Natural killer cell (primary cell): ENCODE data around the gene EVL. TPM values are rescaled to one million over a fixed set of nuclear protein-coding genes. Genes with fewer than 3 reads are reported as not detected.
"Not testable (repeated sequence)": the region's sequence is repeated elsewhere in the genome, so short reads cannot be mapped to it uniquely, and the experiment has no call there.

Source experiments
- ATAC-seq, 3 donors: fragments of 150-1000 bp in 2 of 3; fragments of 200-7000 bp in 1 of 3; cut with Tn5 transposase; 1 replicate in 1 of 3; 2 replicates in 2 of 3; pipeline ENCODE4 v1.10.0; 2021; ENCODE audit warnings: mild to moderate bottlenecking in 2 of 3, moderate library complexity in 2 of 3
- DNase-seq, 2 donors: peaks; one replicate each; pipeline versions ENCODE4 v3.0.0 to v3.0.0-alpha.2; 2013 to 2021; ENCODE audit warnings: mixed read lengths in 1 of 2
- H3K27ac ChIP-seq: one replicate; pipeline ENCODE4 v1.5.1; 2013; ENCODE audit warnings: mild to moderate bottlenecking, low read length
- H3K27me3 ChIP-seq: one replicate; pipeline ENCODE4 v1.6.1; 2013; ENCODE audit warnings: low read length; ENCODE audit not compliant: control insufficient read depth, insufficient read depth
- H3K36me3 ChIP-seq: one replicate; pipeline ENCODE4 v1.6.1; 2013; ENCODE audit warnings: low read length; ENCODE audit not compliant: control insufficient read depth, insufficient read depth
- H3K4me1 ChIP-seq: one replicate; pipeline ENCODE4 v1.6.1; 2013; ENCODE audit warnings: low read length; ENCODE audit not compliant: control insufficient read depth, insufficient read depth
- H3K4me3 ChIP-seq: one replicate; pipeline ENCODE4 v1.5.1; 2013; ENCODE audit warnings: low read length
- H3K9me3 ChIP-seq: one replicate; pipeline ENCODE4 v1.6.1; 2013; ENCODE audit warnings: low read length; ENCODE audit not compliant: control insufficient read depth, insufficient read depth
- H3K27ac Mint-ChIP-seq, 2 donors: one replicate each; pipeline ENCODE4 v1.8.0; 2022; ENCODE audit warnings: mild to moderate bottlenecking in 2 of 2, mixed read lengths in 2 of 2, moderate library complexity in 1 of 2
- H3K27me3 Mint-ChIP-seq, 2 donors: one replicate each; pipeline ENCODE4 v1.8.0; 2022; ENCODE audit warnings: low read depth in 2 of 2, mixed read lengths in 2 of 2
- H3K36me3 Mint-ChIP-seq: one replicate; pipeline ENCODE4 v1.8.0; 2022; ENCODE audit warnings: mixed read lengths
- H3K4me1 Mint-ChIP-seq, 2 donors: one replicate each; pipeline ENCODE4 v1.8.0; 2022; ENCODE audit warnings: mixed read lengths in 2 of 2
- H3K4me3 Mint-ChIP-seq: one replicate; pipeline ENCODE4 v1.8.0; 2022; ENCODE audit warnings: mild to moderate bottlenecking, moderate library complexity, mixed read lengths
- H3K9me3 Mint-ChIP-seq, 2 donors: one replicate each; pipeline ENCODE4 v1.8.0; 2022; ENCODE audit warnings: mixed read lengths in 2 of 2
- CTCF ChIP-seq: fragments of 200-600 bp; IDR thresholded peaks from one replicate; pipeline ENCODE4 v1.8.0; 2022; ENCODE audit warnings: antibody characterized with exemption
- WGBS: methylation state at CpG from one replicate; pipeline ENCODE4 v1.1.7; 2013; ENCODE audit warnings: missing lambda C conversion rate; ENCODE audit not compliant: insufficient coverage; 5-methylcytosine and 5-hydroxymethylcytosine counted together
- intact Hi-C: fragments of 100-400 bp; cut with micrococcal nuclease; formaldehyde crosslinking; loops from one replicate; pipeline ENCODE4 v1.14.2; 2022
- total RNA-seq, 4 donors: library from RNA; stranded (reverse); fragments of 120-200 nt in 1 of 4; gene quantifications; one replicate each; pipeline versions ENCODE4 v1.2.3 to v1.2.4, GENCODE V29; 2013 to 2022

Gene EVL
- total RNA-seq, 3 donors from 2014 or later (not counting 1 experiment from before 2014, with no cell fraction given), result 882 to 1,108 (median 986) TPM

- H3K4me1 Mint-ChIP-seq, result peaks cover 88 to 90% of the 10 kb centered on the region in 2 donors
- no peak for TF ChIP-seq CTCF
- 93% methylated on average over 2 of the region's 3 CpGs for WGBS
- H3K27me3 Mint-ChIP-seq, result no peaks in the 10 kb centered on the region
- Histone ChIP-seq H3K9me3 (no peaks in the 10 kb centered on the region), H3K36me3 (no peaks in the 10 kb centered on the region), H3K27me3 (no peaks in the 10 kb centered on the region), H3K4me3 (no peak overlapping the region), H3K4me1 (peaks cover 60% of the 10 kb centered on the region), H3K27ac (no peak overlapping the region)
- H3K36me3 Mint-ChIP-seq, result no peaks in the 10 kb centered on the region
- H3K27ac Mint-ChIP-seq, result peak overlapping the region; percentile 84 to 93
- no peaks in the 10 kb centered on the region for H3K9me3 Mint-ChIP-seq
- H3K4me3 Mint-ChIP-seq, result peak overlapping the region; percentile 54
- peak in 1 of 2 donors; percentile 49 for DNase-seq
- intact Hi-C loops, result no loop called here
- ATAC-seq, result no peak
Measured at GRCh38 chr14:100060760-100061159, 4.5 kb upstream of the EVL start.

- H3K27ac ChIP-seq, result peak overlapping the region; percentile 89
- no peaks in the 10 kb centered on the region for H3K27me3 ChIP-seq
- Mint-ChIP-seq H3K27me3 (no peaks in the 10 kb centered on the region), H3K27ac (peak overlapping the region; percentile 93), H3K4me1 (peaks cover 88 to 92% of the 10 kb centered on the region in 2 donors), H3K36me3 (no peaks in the 10 kb centered on the region), H3K9me3 (no peaks in the 10 kb centered on the region), H3K4me3 (peak overlapping the region; percentile 80)
- H3K4me3 ChIP-seq, result no peak overlapping the region
- peaks cover 61% of the 10 kb centered on the region for H3K4me1 ChIP-seq
- intact Hi-C loops, result no loop called here
- WGBS, result 46% methylated on average over 3 of the region's 4 CpGs
- no peaks in the 10 kb centered on the region for H3K9me3 ChIP-seq
- ATAC-seq, result no peak
- no peaks in the 10 kb centered on the region for H3K36me3 ChIP-seq
- DNase-seq, result peak in 1 of 2 donors; percentile 58
- TF ChIP-seq CTCF, result no peak
Measured at GRCh38 chr14:100062590-100062989, 2.6 kb upstream of the EVL start.

GRCh38 chr14:100063314-100063941, 1.8 kb upstream of the EVL start:
- Mint-ChIP-seq H3K4me3 (peak overlapping the region; percentile 80), H3K36me3 (no peaks in the 10 kb centered on the region), H3K9me3 (no peaks in the 10 kb centered on the region), H3K4me1 (peaks cover 88 to 92% of the 10 kb centered on the region in 2 donors), H3K27me3 (no peaks in the 10 kb centered on the region), H3K27ac (peak overlapping the region; percentile 93)
- ATAC-seq (no peak), DNase-seq (peak in 1 of 2 donors; percentile 63)
- TF ChIP-seq CTCF, result no peak
- WGBS, result 42% methylated on average over 6 of the region's 6 CpGs
- Histone ChIP-seq H3K4me3 (no peak overlapping the region), H3K9me3 (no peaks in the 10 kb centered on the region), H3K27me3 (no peaks in the 10 kb centered on the region), H3K27ac (peak overlapping the region; percentile 89), H3K4me1 (peaks cover 70% of the 10 kb centered on the region), H3K36me3 (no peaks in the 10 kb centered on the region)
- intact Hi-C loops, result no loop called here

- not testable (repeated sequence) for H3K9me3 Mint-ChIP-seq, H3K9me3 ChIP-seq, H3K36me3 ChIP-seq, H3K36me3 Mint-ChIP-seq, H3K27me3 ChIP-seq, H3K27me3 Mint-ChIP-seq
- DNase-seq (peak in 1 of 2 donors; percentile 64), ATAC-seq (peak in 1 of 3 donors; percentile 0)
- peak overlapping the region; percentile 78 for H3K4me3 ChIP-seq
- H3K27ac ChIP-seq, result peak overlapping the region; percentile 89
- H3K4me1 Mint-ChIP-seq, result peaks cover 88 to 92% of the 10 kb centered on the region in 2 donors
- peak overlapping the region; percentile 93 for H3K27ac Mint-ChIP-seq
- peak overlapping the region; percentile 90 for H3K4me3 Mint-ChIP-seq
- intact Hi-C loops, result loop anchor here (2.0 to 5.0 kb wide), 3 partner anchors 14 to 1758 kb away; partner anchors contain the start of gene YY1
- WGBS, result 43% methylated on average over 8 of the region's 12 CpGs
- H3K4me1 ChIP-seq, result peaks cover 72% of the 10 kb centered on the region
Measured at GRCh38 chr14:100064335-100065092, 708 bp upstream of the EVL start.
